Activated T-helper 2 cell treated with anti-CD3 and anti-CD28 coated beads, Interferon-gamma antibody, Interleukin-2, Interleukin-4, amounts not matched to agents 10 μg/mL and 5 μg/mL and 100 μg/mL, durations not matched to agents 14 hours and 24 hours and 36 hours (primary cell): ENCODE measurements around the gene PTPRC. TPM values are rescaled to one million over a fixed set of nuclear protein-coding genes. Genes with fewer than 3 reads are reported as not detected.

Experiments used
- DNase-seq: peaks from one replicate; pipeline ENCODE4 v3.0.0; 2021; ENCODE audit warnings: low spot score
- H3K27ac Mint-ChIP-seq: one replicate; pipeline ENCODE4 v1.8.0; 2021; ENCODE audit warnings: mixed read lengths
- H3K27me3 Mint-ChIP-seq: one replicate; pipeline ENCODE4 v1.8.0; 2021; ENCODE audit warnings: low read depth, mixed read lengths
- H3K36me3 Mint-ChIP-seq: one replicate; pipeline ENCODE4 v1.8.0; 2021; ENCODE audit warnings: low read depth, mixed read lengths
- H3K4me1 Mint-ChIP-seq: one replicate; pipeline ENCODE4 v1.8.0; 2021; ENCODE audit warnings: low read depth, mixed read lengths
- H3K4me3 Mint-ChIP-seq: one replicate; pipeline ENCODE4 v1.8.0; 2021; ENCODE audit warnings: low read depth, mild to moderate bottlenecking, moderate library complexity, mixed read lengths
- H3K9me3 Mint-ChIP-seq: one replicate; pipeline ENCODE4 v1.8.0; 2021; ENCODE audit warnings: mixed read lengths
- intact Hi-C: fragments of 100-400 bp; cut with micrococcal nuclease; formaldehyde crosslinking; loops from one replicate; pipeline ENCODE4 v1.15.1; 2023
- total RNA-seq: library from RNA; stranded (reverse); gene quantifications from 2 replicates; pipeline ENCODE4 v1.2.3, GENCODE V29; 2022

Gene PTPRC
- total RNA-seq, 1 donor from 2014 or later, result 321 TPM

DNA sequence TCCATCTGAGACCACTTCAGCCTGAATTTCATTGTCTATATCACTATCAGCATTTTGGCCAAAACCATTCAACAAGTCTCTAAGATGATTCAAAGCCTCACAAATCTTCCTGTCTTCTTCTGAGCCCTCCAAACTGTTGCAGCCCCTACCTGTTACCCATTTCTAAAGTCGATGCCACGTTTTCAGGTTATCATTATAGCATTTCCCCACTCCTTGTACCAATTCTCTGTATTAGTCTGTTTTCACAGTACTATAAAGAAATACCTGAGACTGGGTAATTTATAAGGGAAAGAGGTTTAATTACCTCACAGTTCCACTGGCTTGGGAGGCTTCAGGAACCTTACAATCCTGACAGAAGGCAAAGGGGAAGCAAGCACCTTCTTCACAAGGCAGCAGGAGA is 158.8 kb downstream of the PTPRC start:
- intact Hi-C loops, result no loop called here
- no peak overlapping the region for H3K4me3 Mint-ChIP-seq
- peaks cover 15% of the 10 kb centered on the region for H3K27me3 Mint-ChIP-seq
- no peaks in the 10 kb centered on the region for H3K4me1 Mint-ChIP-seq
- H3K9me3 Mint-ChIP-seq, result peaks cover 31% of the 10 kb centered on the region
- peaks cover 14% of the 10 kb centered on the region for H3K36me3 Mint-ChIP-seq
- H3K27ac Mint-ChIP-seq, result no peak overlapping the region
- DNase-seq, result no peak

DNA sequence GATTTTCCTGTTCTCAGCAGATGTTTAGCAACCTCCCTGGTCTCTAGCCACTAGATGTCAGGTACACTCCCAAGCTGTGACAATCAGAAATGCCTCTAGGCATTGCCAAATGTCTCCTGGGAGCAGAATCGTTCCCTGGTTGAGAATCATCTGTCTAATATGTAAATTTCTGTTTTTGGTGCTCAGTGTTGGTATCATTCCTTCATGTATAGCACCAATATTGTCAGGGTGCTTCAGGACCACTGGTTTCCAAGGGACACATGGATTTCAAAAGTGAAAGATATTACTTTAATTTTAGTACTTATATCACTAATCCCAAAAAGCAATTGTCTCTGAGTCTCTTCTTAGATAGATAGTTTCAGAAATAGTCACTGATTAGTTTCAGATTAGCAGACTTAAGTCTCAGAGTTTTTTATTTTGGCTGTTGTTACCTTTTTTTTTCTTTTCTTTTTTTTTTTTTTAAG is 160.1 kb downstream of the PTPRC start:
- peaks cover 15% of the 10 kb centered on the region for H3K27me3 Mint-ChIP-seq
- H3K4me1 Mint-ChIP-seq, result no peaks in the 10 kb centered on the region
- peaks cover 14% of the 10 kb centered on the region for H3K36me3 Mint-ChIP-seq
- no peak overlapping the region for H3K27ac Mint-ChIP-seq
- DNase-seq, result no peak
- H3K9me3 Mint-ChIP-seq, result peaks cover 31% of the 10 kb centered on the region
- no peak overlapping the region for H3K4me3 Mint-ChIP-seq
- intact Hi-C loops, result no loop called here

GRCh38 chr1:198805498-198806151 is 166.8 kb downstream of the PTPRC start:
- intact Hi-C loops, result no loop called here
- no peak for DNase-seq
- peaks cover 30% of the 10 kb centered on the region for H3K9me3 Mint-ChIP-seq
- peaks cover 18% of the 10 kb centered on the region for H3K27me3 Mint-ChIP-seq
- H3K36me3 Mint-ChIP-seq, result peaks cover 6% of the 10 kb centered on the region
- H3K4me1 Mint-ChIP-seq, result peaks cover 2% of the 10 kb centered on the region
- H3K27ac Mint-ChIP-seq, result no peak overlapping the region
- no peak overlapping the region for H3K4me3 Mint-ChIP-seq

DNA sequence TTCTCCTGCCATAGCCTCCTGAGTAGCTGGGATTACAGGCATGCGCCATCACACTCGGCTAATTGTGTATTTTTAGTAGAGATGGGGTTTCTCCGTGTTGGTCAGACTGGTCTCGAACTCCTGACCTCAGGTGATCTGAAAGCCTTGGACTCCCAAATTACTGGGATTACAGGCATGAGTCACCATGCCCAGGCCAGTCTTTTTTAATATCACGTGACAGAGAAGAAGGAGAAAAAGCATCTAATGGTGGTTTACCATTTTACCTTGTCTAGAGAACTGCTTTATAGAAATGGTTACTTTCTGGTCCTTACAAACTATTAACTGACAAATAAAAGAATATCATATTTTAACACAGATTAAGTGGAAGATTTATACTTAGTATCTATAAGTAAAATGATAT is 168.0 kb downstream of the PTPRC start:
- Mint-ChIP-seq H3K4me3 (no peak overlapping the region), H3K27me3 (peaks cover 14% of the 10 kb centered on the region), H3K36me3 (peaks cover 6% of the 10 kb centered on the region), H3K4me1 (peaks cover 2% of the 10 kb centered on the region), H3K27ac (no peak overlapping the region), H3K9me3 (peaks cover 37% of the 10 kb centered on the region)
- intact Hi-C loops, result no loop called here
- no peak for DNase-seq

Other genes with a start within 250 kb of the PTPRC start
- not detected in 2 replicates for gene ATP6V1G3, start 98.4 kb upstream of the PTPRC start, total RNA-seq